Liver (tissue), 3 donors: ENCODE results near the gene SPAG16.

Source experiments
- GABPA ChIP-seq, 2 donors: IDR thresholded peaks in 1 of 2; conservative IDR thresholded peaks in 1 of 2; 2 replicates each; pipeline ENCODE4 v1.6.1; 2016; ENCODE audit warnings: antibody characterized with exemption in 2 of 2, mild to moderate bottlenecking in 1 of 2, moderate library complexity in 1 of 2
- HNF4G ChIP-seq: IDR thresholded peaks from 2 replicates; pipeline ENCODE4 v1.6.1; 2016; ENCODE audit warnings: antibody characterized with exemption
- JUND ChIP-seq, 2 donors: IDR thresholded peaks; 2 replicates each; pipeline ENCODE4 v1.6.1; 2016; ENCODE audit warnings: antibody characterized with exemption in 2 of 2
- NR2F2 ChIP-seq: IDR thresholded peaks from 2 replicates; pipeline ENCODE4 v1.6.1; 2016; ENCODE audit warnings: antibody characterized with exemption
- RAD21 ChIP-seq, 2 donors: IDR thresholded peaks; 2 replicates each; pipeline ENCODE4 v1.6.1; 2016; ENCODE audit warnings: antibody characterized with exemption in 2 of 2, mild to moderate bottlenecking in 2 of 2
- SP1 ChIP-seq: IDR thresholded peaks from 2 replicates; pipeline ENCODE4 v1.6.1; 2018; ENCODE audit warnings: antibody characterized with exemption, mild to moderate bottlenecking
- YY1 ChIP-seq: IDR thresholded peaks from 2 replicates; pipeline ENCODE4 v1.6.1; 2016; ENCODE audit warnings: antibody characterized with exemption, mild to moderate bottlenecking
- TF ChIP-seq, protein P1 (sequence below): fragments of 150-350 bp; IDR thresholded peaks from 2 replicates; pipeline ENCODE4 v1.5.1; 2017; ENCODE audit warnings: improper control_type of control experiment, low read depth, low read length; ENCODE audit not compliant: missing input control
- TF ChIP-seq, protein P2 (sequence below): IDR thresholded peaks from 2 replicates; pipeline ENCODE4 v1.6.1; 2016; ENCODE audit warnings: antibody characterized with exemption, mild to moderate bottlenecking
- TF ChIP-seq, protein P3 (sequence below): IDR thresholded peaks from 2 replicates; pipeline ENCODE4 v1.6.1; 2016; ENCODE audit warnings: antibody characterized with exemption
- TF ChIP-seq, protein P4 (sequence below): IDR thresholded peaks from 2 replicates; pipeline ENCODE4 v1.6.1; 2016; ENCODE audit warnings: antibody characterized with exemption
- donor health status: healthy.
- donor health status: healthy.

DNA sequence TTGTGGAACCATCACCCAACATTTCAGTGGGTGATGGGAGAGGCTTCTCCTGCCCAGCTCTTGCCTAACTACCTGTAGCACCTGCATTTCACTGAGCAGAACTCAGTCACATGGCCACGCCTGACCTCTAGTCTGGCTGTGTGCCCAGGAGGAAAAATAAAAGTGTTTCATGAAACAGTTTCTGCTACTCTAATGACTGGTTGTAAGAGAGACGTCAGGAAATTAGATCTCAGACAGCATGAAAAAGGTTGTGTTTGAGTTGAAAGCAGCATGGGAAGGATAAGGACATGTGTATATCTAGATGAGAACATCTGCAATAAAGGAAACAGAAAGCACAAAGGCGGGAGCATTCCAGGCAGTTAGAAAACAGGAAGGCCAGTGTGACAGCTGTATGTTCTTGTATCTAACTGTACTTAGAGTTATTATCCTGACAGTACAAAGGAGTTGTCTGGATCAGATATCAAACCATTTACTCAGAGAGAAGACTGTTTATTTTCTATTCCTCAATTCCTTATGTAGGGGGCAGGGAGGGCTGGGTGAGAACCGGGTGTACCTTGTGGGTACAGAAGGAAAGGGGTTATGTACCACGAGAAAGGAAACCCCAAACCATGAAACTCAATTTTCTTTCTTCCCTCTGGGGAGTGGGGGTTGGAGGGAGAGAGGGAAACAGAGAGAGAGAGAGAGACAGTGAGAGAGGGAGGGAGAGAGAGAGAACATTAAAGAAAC, 819.2 kb downstream of the SPAG16 start:
- TF ChIP-seq, protein P1, sequence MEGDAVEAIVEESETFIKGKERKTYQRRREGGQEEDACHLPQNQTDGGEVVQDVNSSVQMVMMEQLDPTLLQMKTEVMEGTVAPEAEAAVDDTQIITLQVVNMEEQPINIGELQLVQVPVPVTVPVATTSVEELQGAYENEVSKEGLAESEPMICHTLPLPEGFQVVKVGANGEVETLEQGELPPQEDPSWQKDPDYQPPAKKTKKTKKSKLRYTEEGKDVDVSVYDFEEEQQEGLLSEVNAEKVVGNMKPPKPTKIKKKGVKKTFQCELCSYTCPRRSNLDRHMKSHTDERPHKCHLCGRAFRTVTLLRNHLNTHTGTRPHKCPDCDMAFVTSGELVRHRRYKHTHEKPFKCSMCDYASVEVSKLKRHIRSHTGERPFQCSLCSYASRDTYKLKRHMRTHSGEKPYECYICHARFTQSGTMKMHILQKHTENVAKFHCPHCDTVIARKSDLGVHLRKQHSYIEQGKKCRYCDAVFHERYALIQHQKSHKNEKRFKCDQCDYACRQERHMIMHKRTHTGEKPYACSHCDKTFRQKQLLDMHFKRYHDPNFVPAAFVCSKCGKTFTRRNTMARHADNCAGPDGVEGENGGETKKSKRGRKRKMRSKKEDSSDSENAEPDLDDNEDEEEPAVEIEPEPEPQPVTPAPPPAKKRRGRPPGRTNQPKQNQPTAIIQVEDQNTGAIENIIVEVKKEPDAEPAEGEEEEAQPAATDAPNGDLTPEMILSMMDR, result no peak
- TF ChIP-seq RAD21 (IDR thresholded peaks at IDR 0.05) (no peak), NR2F2 (no peak), YY1 (no peak), GABPA (IDR thresholded peaks at IDR 0.05 in 1 of 2, conservative IDR thresholded peaks at IDR 0.05 in 1 of 2) (no peak), SP1 (no peak), HNF4G (no peak), JUND (IDR thresholded peaks at IDR 0.05) (no peak)
- TF ChIP-seq, protein P2, sequence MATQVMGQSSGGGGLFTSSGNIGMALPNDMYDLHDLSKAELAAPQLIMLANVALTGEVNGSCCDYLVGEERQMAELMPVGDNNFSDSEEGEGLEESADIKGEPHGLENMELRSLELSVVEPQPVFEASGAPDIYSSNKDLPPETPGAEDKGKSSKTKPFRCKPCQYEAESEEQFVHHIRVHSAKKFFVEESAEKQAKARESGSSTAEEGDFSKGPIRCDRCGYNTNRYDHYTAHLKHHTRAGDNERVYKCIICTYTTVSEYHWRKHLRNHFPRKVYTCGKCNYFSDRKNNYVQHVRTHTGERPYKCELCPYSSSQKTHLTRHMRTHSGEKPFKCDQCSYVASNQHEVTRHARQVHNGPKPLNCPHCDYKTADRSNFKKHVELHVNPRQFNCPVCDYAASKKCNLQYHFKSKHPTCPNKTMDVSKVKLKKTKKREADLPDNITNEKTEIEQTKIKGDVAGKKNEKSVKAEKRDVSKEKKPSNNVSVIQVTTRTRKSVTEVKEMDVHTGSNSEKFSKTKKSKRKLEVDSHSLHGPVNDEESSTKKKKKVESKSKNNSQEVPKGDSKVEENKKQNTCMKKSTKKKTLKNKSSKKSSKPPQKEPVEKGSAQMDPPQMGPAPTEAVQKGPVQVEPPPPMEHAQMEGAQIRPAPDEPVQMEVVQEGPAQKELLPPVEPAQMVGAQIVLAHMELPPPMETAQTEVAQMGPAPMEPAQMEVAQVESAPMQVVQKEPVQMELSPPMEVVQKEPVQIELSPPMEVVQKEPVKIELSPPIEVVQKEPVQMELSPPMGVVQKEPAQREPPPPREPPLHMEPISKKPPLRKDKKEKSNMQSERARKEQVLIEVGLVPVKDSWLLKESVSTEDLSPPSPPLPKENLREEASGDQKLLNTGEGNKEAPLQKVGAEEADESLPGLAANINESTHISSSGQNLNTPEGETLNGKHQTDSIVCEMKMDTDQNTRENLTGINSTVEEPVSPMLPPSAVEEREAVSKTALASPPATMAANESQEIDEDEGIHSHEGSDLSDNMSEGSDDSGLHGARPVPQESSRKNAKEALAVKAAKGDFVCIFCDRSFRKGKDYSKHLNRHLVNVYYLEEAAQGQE, result no peak
- TF ChIP-seq, protein P3, sequence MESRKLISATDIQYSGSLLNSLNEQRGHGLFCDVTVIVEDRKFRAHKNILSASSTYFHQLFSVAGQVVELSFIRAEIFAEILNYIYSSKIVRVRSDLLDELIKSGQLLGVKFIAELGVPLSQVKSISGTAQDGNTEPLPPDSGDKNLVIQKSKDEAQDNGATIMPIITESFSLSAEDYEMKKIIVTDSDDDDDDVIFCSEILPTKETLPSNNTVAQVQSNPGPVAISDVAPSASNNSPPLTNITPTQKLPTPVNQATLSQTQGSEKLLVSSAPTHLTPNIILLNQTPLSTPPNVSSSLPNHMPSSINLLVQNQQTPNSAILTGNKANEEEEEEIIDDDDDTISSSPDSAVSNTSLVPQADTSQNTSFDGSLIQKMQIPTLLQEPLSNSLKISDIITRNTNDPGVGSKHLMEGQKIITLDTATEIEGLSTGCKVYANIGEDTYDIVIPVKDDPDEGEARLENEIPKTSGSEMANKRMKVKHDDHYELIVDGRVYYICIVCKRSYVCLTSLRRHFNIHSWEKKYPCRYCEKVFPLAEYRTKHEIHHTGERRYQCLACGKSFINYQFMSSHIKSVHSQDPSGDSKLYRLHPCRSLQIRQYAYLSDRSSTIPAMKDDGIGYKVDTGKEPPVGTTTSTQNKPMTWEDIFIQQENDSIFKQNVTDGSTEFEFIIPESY, result no peak
- TF ChIP-seq, protein P4, sequence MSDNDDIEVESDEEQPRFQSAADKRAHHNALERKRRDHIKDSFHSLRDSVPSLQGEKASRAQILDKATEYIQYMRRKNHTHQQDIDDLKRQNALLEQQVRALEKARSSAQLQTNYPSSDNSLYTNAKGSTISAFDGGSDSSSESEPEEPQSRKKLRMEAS, result no peak
